GM21576 (cell line): ENCODE results near the gene CCDC85B.

Source experiments
- ATAC-seq: cut with Tn5 transposase; IDR thresholded peaks from one replicate; pipeline ENCODE4 v1.9.1; 2021; ENCODE audit warnings: mild to moderate bottlenecking, moderate library complexity; ENCODE audit not compliant: unreplicated experiment

Gene CCDC85B

GRCh38 chr11:65857500-65857852, 33.0 kb upstream of the CCDC85B start:
- no peak for ATAC-seq

GRCh38 chr11:65857853-65858680, 32.4 kb upstream of the CCDC85B start, which contains the start of gene CFL1:
CFL1 (minus strand) TSS chr11:65858180; CDS start chr11:65858099, 81 bp downstream.
- peak; percentile 37 for ATAC-seq

- ATAC-seq = no peak
These were observed 31.8 kb upstream of the CCDC85B start for GRCh38 chr11:65858681-65859087.

- ATAC-seq = peak; percentile 51
These were observed 31.2 kb upstream of the CCDC85B start for GRCh38 chr11:65859095-65859811.

- ATAC-seq = no peak
These were observed 30.6 kb upstream of the CCDC85B start for GRCh38 chr11:65859812-65860277.

- peak; percentile 32 for ATAC-seq
These were observed 30.0 kb upstream of the CCDC85B start, which contains the start of gene MUS81 for GRCh38 chr11:65860278-65861164. MUS81 (plus strand) TSS chr11:65860433; CDS start chr11:65860754, 321 bp downstream.

GRCh38 chr11:65861165-65861505, 29.3 kb upstream of the CCDC85B start:
- ATAC-seq = no peak

- ATAC-seq = no peak
These were observed 28.8 kb upstream of the CCDC85B start for GRCh38 chr11:65861533-65862183.

- ATAC-seq = no peak
These were observed 28.2 kb upstream of the CCDC85B start for GRCh38 chr11:65862191-65862735.

GRCh38 chr11:65862941-65863888, 27.3 kb upstream of the CCDC85B start:
- ATAC-seq = no peak

- no peak for ATAC-seq
These were observed 26.4 kb upstream of the CCDC85B start for GRCh38 chr11:65863889-65864705.

- no peak for ATAC-seq
These were observed 25.6 kb upstream of the CCDC85B start for GRCh38 chr11:65864706-65865471.

- ATAC-seq = no peak
These were observed 24.8 kb upstream of the CCDC85B start for GRCh38 chr11:65865550-65866172.

GRCh38 chr11:65866509-65867283, 23.8 kb upstream of the CCDC85B start:
- ATAC-seq = no peak

GRCh38 chr11:65867284-65868071, 23.0 kb upstream of the CCDC85B start:
- no peak for ATAC-seq
